Ishikawa (cell line): Measurements from ENCODE around the gene PNMA6F.

Experiments
- CEBPB ChIP-seq: IDR thresholded peaks from 2 replicates; pipeline ENCODE4 v1.6.1; 2012
- CREB1 ChIP-seq: IDR thresholded peaks from 2 replicates; pipeline ENCODE4 v1.6.1; 2012; ENCODE audit warnings: low read depth
- EP300 ChIP-seq: IDR thresholded peaks from 2 replicates; pipeline ENCODE4 v1.6.1; 2012; ENCODE audit warnings: borderline replicate concordance
- FOXM1 ChIP-seq: IDR thresholded peaks from 2 replicates; pipeline ENCODE4 v1.6.1; 2012; ENCODE audit warnings: low read depth, borderline replicate concordance
- MAX ChIP-seq: IDR thresholded peaks from 2 replicates; pipeline ENCODE4 v1.6.1; 2012
- NFIC ChIP-seq: IDR thresholded peaks from 2 replicates; pipeline ENCODE4 v1.6.1; 2012
- RAD21 ChIP-seq: IDR thresholded peaks from 2 replicates; pipeline ENCODE4 v1.6.1; 2012; ENCODE audit warnings: low read depth
- REST ChIP-seq: IDR thresholded peaks from 2 replicates; pipeline ENCODE4 v1.6.1; 2012; ENCODE audit warnings: low read depth, mild to moderate bottlenecking
- TAF1 ChIP-seq: IDR thresholded peaks from 2 replicates; pipeline ENCODE4 v1.6.1; 2012; ENCODE audit warnings: low read depth, mild to moderate bottlenecking
- TEAD4 ChIP-seq: IDR thresholded peaks from 2 replicates; pipeline ENCODE4 v1.6.1; 2012
- USF1 ChIP-seq: IDR thresholded peaks from 2 replicates; pipeline ENCODE4 v1.6.1; 2012
- YY1 ChIP-seq: IDR thresholded peaks from 2 replicates; pipeline ENCODE4 v1.6.1; 2012; ENCODE audit warnings: low read depth

GRCh38 chrX:153365670-153366069, 44.1 kb upstream of the PNMA6F start:
- no peak for TF ChIP-seq EP300
- TF ChIP-seq CEBPB, result no peak
- no peak for TF ChIP-seq YY1
- TF ChIP-seq CREB1, result no peak
- TF ChIP-seq TAF1, result no peak
- no peak for TF ChIP-seq REST
- no peak for TF ChIP-seq NFIC
- no peak for TF ChIP-seq TEAD4
- no peak for TF ChIP-seq MAX
- TF ChIP-seq RAD21, result no peak
- no peak for TF ChIP-seq FOXM1
- no peak for TF ChIP-seq USF1
